Prostate gland (tissue), 2 donors: ENCODE measurements around the gene TRIM15. TPM values are rescaled to one million over a fixed set of nuclear protein-coding genes. Genes with fewer than 3 reads are reported as not detected.

Source experiments
- DNase-seq: peaks from one replicate; pipeline ENCODE4 v3.0.0-alpha.2; 2019; ENCODE audit warnings: low spot score
- H3K27ac ChIP-seq, 2 donors: fragments of 200-600 bp; sonication (generic); 2 replicates each; pipeline ENCODE4 v1.5.1; 2017 to 2019
- H3K27me3 ChIP-seq: fragments of 200-600 bp; sonication (generic); replicated peaks from 2 replicates; pipeline ENCODE4 v1.5.1; 2019; ENCODE audit not compliant: insufficient read depth
- H3K36me3 ChIP-seq, 2 donors: fragments of 200-600 bp; sonication (generic); 1 replicate in 1 of 2; 2 replicates in 1 of 2; pipeline versions ENCODE4 v1.5.1 to v1.8.1; 2017 to 2019
- H3K4me1 ChIP-seq: fragments of 200-600 bp; sonication (generic); replicated peaks from 2 replicates; pipeline ENCODE4 v1.5.1; 2019
- H3K4me3 ChIP-seq, 2 donors: fragments of 200-600 bp; sonication (generic); 2 replicates each; pipeline ENCODE4 v1.5.1; 2017 to 2019
- H3K9me3 ChIP-seq: fragments of 200-600 bp; sonication (generic); 2 replicates; pipeline ENCODE4 v1.5.1; 2017
- POLR2A ChIP-seq: fragments of 450-650 bp; IDR thresholded peaks from one replicate; pipeline ENCODE4 v1.6.1; 2016; ENCODE audit warnings: antibody characterized with exemption, mild to moderate bottlenecking
- POLR2AphosphoS5 ChIP-seq: sonication (generic); formaldehyde crosslinking; IDR thresholded peaks from one replicate; pipeline ENCODE4 v1.6.1; 2017; ENCODE audit warnings: antibody characterized with exemption
- WGBS: methylation state at CpG from one replicate; pipeline ENCODE4 v1.1.5; 2018; 5-methylcytosine and 5-hydroxymethylcytosine counted together
- intact Hi-C: fragments of 100-400 bp; cut with DNase I; formaldehyde crosslinking; loops from one replicate; pipeline ENCODE4 v1.14.2; 2022
- total RNA-seq, 2 donors: library from RNA; depleted of rRNA; stranded (reverse); fragments of >200 nt; gene quantifications; one replicate each; pipeline ENCODE4 v1.1.0, GENCODE V29; 2016
- TF ChIP-seq, protein P1 (sequence below), 4 experiments: fragments of 200-600 bp in 2 of 4; fragments of 450-650 bp in 2 of 4; sonication (generic) in 2 of 4; IDR thresholded peaks; 1 replicate in 3 of 4; 2 replicates in 1 of 4; pipeline ENCODE4 v1.5.1; 2016 to 2019; ENCODE audit warnings: antibody characterized with exemption in 4 of 4, mild to moderate bottlenecking in 2 of 4, moderate library complexity in 2 of 4

Gene TRIM15
- total RNA-seq, 2 donors from 2014 or later, result not detected

DNA sequence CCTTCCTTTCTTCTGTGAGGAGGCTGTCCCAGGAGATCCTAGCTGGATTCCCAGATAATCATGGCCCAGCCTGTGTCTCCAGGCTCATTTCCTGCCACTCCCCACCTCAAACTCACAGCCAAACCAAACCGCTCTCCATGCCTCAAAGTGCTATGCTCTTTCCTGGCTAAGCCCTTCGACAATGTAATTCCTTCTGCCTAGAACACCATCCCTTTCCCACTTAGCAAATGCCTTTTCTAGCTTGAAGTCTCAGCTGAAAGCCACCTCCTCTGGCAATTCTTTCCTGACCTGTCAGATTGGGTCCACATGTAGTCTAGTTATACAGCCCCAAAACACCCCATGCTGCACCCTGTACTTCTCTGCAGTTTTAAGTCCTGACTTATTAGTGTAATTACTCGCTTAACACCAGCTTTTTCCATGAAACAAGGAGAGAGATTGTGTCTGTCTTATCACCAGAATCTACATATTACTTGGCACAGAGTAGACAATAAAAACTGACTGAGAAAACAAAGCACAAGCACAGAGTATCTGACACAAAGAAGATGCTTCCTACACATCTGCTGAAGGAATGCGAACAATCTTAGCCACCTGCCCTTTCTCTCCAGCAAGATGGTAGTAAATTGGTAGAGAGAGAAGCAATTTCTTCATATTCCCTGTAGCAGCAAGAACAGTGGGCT, 44.4 kb downstream of the TRIM15 start:
- Histone ChIP-seq H3K4me3 (no peak overlapping the region), H3K27ac (peak overlapping the region; percentile 62 to 65), H3K9me3 (no peaks in the 10 kb centered on the region), H3K4me1 (peaks cover 43% of the 10 kb centered on the region), H3K27me3 (no peaks in the 10 kb centered on the region), H3K36me3 (no peaks in the 10 kb centered on the region)
- DNase-seq, result no peak
- intact Hi-C loops, result no loop called here
- TF ChIP-seq POLR2AphosphoS5, result peak; percentile 58
- TF ChIP-seq, protein P1, sequence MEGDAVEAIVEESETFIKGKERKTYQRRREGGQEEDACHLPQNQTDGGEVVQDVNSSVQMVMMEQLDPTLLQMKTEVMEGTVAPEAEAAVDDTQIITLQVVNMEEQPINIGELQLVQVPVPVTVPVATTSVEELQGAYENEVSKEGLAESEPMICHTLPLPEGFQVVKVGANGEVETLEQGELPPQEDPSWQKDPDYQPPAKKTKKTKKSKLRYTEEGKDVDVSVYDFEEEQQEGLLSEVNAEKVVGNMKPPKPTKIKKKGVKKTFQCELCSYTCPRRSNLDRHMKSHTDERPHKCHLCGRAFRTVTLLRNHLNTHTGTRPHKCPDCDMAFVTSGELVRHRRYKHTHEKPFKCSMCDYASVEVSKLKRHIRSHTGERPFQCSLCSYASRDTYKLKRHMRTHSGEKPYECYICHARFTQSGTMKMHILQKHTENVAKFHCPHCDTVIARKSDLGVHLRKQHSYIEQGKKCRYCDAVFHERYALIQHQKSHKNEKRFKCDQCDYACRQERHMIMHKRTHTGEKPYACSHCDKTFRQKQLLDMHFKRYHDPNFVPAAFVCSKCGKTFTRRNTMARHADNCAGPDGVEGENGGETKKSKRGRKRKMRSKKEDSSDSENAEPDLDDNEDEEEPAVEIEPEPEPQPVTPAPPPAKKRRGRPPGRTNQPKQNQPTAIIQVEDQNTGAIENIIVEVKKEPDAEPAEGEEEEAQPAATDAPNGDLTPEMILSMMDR (IDR thresholded peaks at IDR 0.05), result no peak
- WGBS, result 29% methylated on average over 4 of the region's 4 CpGs

DNA sequence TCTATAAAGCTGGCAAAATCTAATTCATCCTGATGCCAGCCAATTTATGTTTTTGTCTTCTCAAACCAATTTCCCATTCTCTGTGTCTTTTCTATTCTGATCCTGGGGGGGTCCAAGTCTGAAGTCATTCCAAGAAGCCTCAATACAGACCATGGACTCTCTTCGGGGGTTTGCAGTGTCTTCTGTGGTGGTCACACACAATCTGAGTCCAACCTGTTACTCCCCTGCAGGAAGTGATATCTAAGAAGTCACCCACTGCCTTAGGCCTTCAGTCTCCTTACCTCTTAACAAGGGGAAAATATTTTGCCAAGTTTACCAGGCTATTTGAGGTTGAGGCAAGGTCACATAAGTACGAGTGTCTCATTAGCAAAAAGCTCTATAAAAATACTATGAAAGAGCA, 48.0 kb downstream of the TRIM15 start:
- Histone ChIP-seq H3K4me1 (peaks cover 40% of the 10 kb centered on the region), H3K9me3 (no peaks in the 10 kb centered on the region), H3K36me3 (no peaks in the 10 kb centered on the region), H3K27me3 (no peaks in the 10 kb centered on the region), H3K27ac (peak overlapping the region; percentile 97 to 99), H3K4me3 (no peak overlapping the region)
- TF ChIP-seq POLR2A, result no peak
- TF ChIP-seq POLR2AphosphoS5, result no peak
- TF ChIP-seq, protein P1 (IDR thresholded peaks at IDR 0.05), result no peak
- WGBS, result 37% methylated on average over 2 of the region's 2 CpGs
- DNase-seq, result no peak
- intact Hi-C loops, result loop anchor here (5.0 to 10.0 kb wide), 2 partner anchors 116 to 183 kb away; partner anchors contain the start of gene TRIM39

DNA sequence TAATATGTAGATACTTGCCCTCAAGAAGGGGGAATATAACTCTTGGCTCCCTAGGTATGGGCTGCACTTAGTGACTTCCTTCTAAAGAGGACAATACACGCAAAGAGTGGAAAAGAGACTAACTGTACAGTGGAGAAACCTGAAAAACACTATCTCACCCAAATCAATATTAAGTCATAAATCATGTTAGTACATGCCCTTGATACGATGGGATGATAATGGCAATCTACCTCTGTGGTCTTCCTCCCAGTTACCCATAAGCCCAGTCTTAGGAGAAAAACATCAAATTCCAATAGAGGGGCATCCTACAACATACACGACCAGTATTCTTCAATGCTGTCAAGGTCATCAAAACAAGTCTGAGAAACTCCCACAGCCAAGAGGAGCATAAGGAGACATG, 48.6 kb downstream of the TRIM15 start:
- WGBS, result 24% methylated on average over 3 of the region's 3 CpGs
- H3K4me1 ChIP-seq, result peaks cover 34% of the 10 kb centered on the region
- H3K27me3 ChIP-seq, result no peaks in the 10 kb centered on the region
- intact Hi-C loops, result loop anchor here (5.0 to 10.0 kb wide), 2 partner anchors 115 to 183 kb away; partner anchors contain the start of gene TRIM39
- no peaks in the 10 kb centered on the region for H3K36me3 ChIP-seq
- DNase-seq, result no peak
- H3K4me3 ChIP-seq, result peak overlapping the region; percentile 56 to 87
- TF ChIP-seq POLR2AphosphoS5 (no peak), POLR2A (no peak)
- TF ChIP-seq, protein P1 (IDR thresholded peaks at IDR 0.05), result no peak
- peak overlapping the region; percentile 97 to 99 for H3K27ac ChIP-seq
- H3K9me3 ChIP-seq, result no peaks in the 10 kb centered on the region

DNA sequence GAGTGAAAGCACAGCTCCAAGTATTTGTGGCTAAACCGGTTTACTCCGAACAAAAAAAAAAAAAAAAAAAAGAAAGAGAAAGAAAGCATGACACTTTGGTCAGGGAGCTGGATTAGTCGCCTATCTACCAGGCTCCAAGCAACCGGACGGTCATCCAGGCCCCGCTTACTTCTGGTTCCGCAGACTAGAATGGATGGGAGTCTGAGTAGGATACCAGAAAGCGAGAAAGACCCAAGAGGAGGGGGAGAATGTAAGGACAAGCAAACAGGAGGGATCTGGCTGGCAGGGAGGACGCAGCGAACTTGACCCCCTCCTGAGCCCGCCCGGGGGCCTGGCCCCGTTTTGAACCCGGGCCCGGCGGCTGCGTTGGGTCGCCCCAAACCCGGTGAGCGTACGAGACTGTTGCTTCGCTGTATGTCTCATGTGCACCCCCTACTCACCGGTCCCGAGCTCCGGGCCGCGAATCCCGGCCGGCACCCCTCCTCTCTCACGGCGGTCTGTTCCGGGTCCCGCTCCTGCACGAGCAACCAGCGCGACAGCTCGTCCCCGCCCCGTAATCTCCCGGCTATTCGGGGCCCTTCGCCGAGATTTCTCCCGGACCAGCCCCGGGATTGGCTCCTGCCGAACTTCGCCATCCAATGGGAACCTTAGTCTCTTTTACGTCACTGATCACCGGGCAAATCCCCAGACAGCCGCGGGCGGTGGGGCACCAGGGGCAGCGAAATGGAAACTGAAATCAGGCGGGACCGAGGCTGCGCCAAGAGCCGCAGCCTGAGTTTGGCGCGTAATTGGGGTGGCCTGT, 49.7 kb downstream of the TRIM15 start, which contains the start of gene TRIM26:
Gene TRIM26, minus strand, starts transcription at position 542 of the 802 bp plus-strand sequence. CDS start 14,303 bp downstream, outside the sequence.
- no peaks in the 10 kb centered on the region for H3K36me3 ChIP-seq
- H3K27ac ChIP-seq, result peak within 1 kb of the TSS; percentile 97 to 99
- peak within 1 kb of the TSS; percentile 56 to 87 for H3K4me3 ChIP-seq
- no peaks in the 10 kb centered on the region for H3K9me3 ChIP-seq
- TF ChIP-seq POLR2A (peak; percentile 99), POLR2AphosphoS5 (peak; percentile 99)
- TF ChIP-seq, protein P1 (IDR thresholded peaks at IDR 0.05), result no peak
- H3K4me1 ChIP-seq, result peaks cover 23% of the 10 kb centered on the region
- DNase-seq, result peak; percentile 99
- under 1% methylated on average over 58 of the region's 59 CpGs for WGBS
- intact Hi-C loops, result loop anchor here (5.0 to 10.0 kb wide), 2 partner anchors 114 to 182 kb away; partner anchors contain the start of gene TRIM39
- no peaks in the 10 kb centered on the region for H3K27me3 ChIP-seq
